T1000 (cell line): ENCODE results near the gene BOLA1.
"Not testable (repeated sequence)": the region's sequence is repeated elsewhere in the genome, so short reads cannot be mapped to it uniquely, and the experiment has no call there.

Experiments
- DNase-seq: peaks from one replicate; lab custom pipeline; 2025; ENCODE audit warnings: mixed read lengths; lab: John Stamatoyannopoulos, UW

The BOLA1 gene

GRCh38 chr1:149931212-149931790 lies 31.9 kb downstream of the BOLA1 start:
- DNase-seq: no peak

DNA sequence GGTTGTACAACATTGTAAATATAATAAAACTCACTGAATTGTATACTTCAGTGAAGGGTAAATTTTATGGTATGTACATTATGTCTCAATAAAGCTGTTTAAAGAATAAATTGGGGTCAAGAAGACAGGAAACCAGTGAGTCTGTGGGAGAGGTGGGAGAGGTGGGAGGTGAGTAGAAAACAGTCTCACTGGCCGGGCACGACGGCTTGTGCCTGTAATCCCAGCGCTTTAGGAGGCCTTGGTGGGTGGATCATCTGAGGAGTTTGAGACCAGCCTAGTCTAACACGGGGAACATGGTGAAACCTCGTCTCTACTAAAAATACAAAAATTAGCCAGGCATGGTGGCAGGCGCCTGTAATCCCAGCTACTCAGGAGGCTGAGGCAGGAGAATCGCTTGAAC lies 33.1 kb downstream of the BOLA1 start:
- DNase-seq: no peak

DNA sequence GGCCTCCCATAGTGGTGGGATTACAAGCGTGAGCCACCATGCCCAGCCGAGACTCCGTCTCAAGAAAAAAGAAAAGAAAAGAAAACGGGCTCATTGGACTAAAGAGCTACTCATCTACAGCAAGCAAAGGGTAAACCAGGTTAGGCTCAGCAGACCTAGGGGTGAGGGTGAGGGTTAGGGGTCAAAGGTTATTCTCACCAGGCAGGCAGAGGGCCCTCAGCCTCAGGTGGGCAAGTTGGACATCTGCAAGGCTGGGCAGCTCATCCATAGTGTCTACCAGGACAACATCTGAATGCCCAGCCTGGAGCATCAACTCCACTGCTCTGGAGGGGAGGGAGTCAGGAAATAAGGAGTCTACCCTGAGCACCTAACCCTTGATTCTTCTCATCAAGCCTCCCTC lies 33.8 kb downstream of the BOLA1 start:
- DNase-seq: no peak

- DNase-seq: no peak
Measured at GRCh38 chr1:149934356-149934755, 35.0 kb downstream of the BOLA1 start.

DNA sequence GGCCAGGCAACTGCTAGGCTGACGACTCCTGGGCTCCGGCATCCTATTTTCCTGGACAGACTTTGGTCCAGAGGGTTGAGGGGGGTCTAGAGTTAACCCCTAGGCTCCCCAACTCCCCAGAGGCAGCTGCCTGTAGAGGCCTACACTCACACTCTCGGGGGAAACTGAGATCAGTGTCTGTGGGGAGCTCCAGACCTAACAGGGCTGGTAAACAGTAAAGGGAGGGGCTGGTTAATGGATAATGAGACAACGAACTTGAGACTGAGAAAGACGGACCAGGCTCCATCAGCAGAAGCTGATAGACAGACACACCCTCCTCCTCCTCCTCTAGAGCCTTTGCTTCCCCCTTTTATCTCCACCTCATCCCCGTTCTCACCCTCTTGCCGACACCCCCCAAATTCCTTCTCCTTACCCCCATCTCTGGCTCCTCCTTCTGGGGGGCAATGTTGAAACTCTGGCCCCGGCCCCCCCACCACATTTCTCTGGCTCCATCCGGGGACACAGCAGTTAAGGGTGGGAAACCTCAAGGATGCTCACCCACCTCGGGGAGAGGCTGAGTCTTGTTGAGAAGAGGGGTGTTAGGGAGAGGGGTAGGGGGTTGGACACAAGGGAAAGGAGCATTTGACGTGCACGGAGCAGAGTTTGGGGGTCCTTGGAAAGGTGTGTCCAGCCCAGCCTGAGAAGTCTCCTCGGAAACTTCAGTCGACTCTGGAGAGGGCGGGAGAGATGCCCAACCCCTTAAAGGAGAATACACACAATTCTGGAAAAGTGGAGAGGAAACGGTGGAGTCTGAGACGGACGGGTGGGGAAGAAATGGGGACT lies 37.0 kb downstream of the BOLA1 start, which contains the start of gene MTMR11:
Gene MTMR11 (minus strand): TSS at position 710 of the 822 bp plus-strand sequence. CDS start 232 bp downstream, at position 478.
- DNase-seq: no peak

DNA sequence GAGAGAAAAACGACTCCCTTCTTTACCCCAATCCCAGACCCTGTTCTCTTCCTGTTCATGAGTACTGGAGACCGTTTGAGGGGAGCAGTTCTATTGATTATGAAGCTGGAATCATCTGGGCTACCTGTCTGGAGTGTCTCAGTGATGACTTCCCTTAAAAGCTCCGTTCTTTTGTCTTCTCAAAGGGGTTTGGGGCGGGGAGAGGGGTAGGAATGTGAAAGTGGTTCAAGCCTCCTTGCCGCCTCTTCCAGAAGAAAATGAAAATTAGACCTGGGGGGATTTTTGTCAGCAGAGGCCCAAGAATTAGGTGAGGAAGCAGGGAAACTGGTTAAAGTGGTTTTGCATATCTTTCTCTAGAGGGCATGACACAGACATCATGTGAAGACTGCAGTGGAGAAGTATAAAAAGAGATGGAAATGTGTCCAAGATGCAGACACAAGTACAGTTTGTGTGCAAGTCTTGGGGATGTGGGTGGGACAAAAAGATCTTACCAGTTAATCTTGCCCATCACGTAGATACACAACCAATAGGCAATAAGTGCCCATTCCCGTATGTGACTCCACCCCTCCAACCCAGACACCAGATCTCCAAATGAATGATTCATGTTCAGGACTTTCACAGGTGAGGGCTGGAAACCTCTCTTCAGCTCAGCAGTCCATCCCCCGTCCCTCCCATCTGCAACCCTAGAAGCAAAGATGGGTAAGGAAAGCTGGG lies 37.8 kb downstream of the BOLA1 start:
- no peak for DNase-seq

GRCh38 chr1:149937759-149938158 lies 38.4 kb downstream of the BOLA1 start:
- DNase-seq: no peak

- DNase-seq: not testable (repeated sequence)
Measured at GRCh38 chr1:149938668-149939003, 39.3 kb downstream of the BOLA1 start.

GRCh38 chr1:149940427-149940826 lies 41.1 kb downstream of the BOLA1 start:
- DNase-seq: no peak

DNA sequence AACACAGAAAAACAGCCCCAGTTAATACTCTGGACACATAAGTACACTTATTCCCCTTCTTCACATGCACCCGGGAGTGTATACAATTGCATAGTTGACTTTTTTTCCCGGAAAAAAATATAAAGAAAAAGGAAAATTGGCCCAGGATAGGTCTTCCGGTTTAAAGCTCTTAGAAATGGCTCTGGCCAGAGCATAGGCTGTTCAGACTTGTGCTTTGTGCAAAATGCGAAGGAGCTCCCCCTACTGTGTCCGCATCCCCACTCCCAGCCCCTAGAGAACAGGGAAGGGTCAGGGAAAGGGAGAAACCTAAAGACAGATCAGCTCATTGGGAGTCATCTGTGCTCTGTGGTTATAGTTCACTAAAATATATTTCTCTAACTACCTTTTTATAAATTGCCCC lies 42.8 kb downstream of the BOLA1 start:
- DNase-seq: no peak

- DNase-seq: no peak
Measured at GRCh38 chr1:149942885-149943284, 43.5 kb downstream of the BOLA1 start.

- DNase-seq: no peak
Measured at GRCh38 chr1:149945206-149945605, 45.8 kb downstream of the BOLA1 start.

- DNase-seq: no peak
Measured at GRCh38 chr1:149949911-149950310, 50.5 kb downstream of the BOLA1 start.
